Activated CD8-positive, alpha-beta memory T cell treated with anti-CD3 and anti-CD28 coated beads for 36 hours (primary cell): Measurements from ENCODE around the gene RHCE. TPM values are rescaled to one million over a fixed set of nuclear protein-coding genes. Genes with fewer than 3 reads are reported as not detected.
"Not testable (repeated sequence)": the region's sequence is repeated elsewhere in the genome, so short reads cannot be mapped to it uniquely, and the experiment has no call there.

Source experiments
- CTCF ChIA-PET: fragments of 350-600 bp; sonication (Branson Sonifier 250); formaldehyde crosslinking; loops from one replicate; lab custom pipeline; 2021; ENCODE audit warnings: antibody characterized with exemption; lab: Charles Lee
- POLR2A ChIA-PET: fragments of 350-600 bp; sonication (Branson Sonifier 250); formaldehyde crosslinking; loops from one replicate; lab custom pipeline; 2021; ENCODE audit warnings: antibody characterized with exemption; lab: Charles Lee
- total RNA-seq, 2 experiments: library from RNA; stranded (reverse); gene quantifications; one replicate each; pipeline ENCODE4 v1.2.3, GENCODE V29; 2021

The RHCE gene
- total RNA-seq, 2 experiments from 2014 or later, result 0.23 to 0.29 TPM

DNA sequence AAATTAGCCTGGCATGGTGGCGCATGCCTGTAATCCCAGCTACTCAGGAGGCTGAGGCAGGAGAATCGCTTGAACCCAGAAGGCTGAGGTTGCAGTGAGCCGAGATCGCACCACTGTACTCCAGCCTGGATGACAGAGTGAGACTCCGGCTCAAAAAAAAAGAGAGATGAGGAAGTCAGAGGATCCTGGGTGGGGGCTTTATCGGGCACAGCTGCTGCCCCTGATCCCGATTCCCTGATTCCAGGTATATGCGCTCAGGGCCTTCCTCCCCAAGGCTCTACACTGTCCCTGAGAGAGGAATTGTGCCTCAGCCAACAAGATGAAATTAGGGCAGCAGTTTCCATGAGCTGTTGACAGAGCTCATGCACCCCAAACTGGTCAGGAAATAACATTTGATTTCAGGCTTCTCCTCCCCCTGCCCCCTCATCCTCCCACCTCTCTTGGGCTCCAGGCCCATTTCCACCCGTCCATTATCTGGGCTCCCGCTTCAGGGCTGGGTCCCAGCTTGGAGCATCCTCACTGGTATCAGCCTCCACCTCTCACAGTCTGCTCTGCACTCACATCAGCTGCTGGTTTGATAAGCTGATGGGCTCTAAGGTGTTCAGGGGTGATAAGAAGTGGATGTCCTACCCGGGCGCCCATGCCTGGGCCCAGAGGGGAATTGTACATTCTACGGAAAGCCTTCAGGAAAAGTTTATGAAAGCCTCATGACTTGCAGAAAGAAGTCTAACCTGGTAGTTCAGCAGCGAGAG lies 7.6 kb downstream of the RHCE start:
- CTCF ChIA-PET, POLR2A ChIA-PET: not testable (repeated sequence)

DNA sequence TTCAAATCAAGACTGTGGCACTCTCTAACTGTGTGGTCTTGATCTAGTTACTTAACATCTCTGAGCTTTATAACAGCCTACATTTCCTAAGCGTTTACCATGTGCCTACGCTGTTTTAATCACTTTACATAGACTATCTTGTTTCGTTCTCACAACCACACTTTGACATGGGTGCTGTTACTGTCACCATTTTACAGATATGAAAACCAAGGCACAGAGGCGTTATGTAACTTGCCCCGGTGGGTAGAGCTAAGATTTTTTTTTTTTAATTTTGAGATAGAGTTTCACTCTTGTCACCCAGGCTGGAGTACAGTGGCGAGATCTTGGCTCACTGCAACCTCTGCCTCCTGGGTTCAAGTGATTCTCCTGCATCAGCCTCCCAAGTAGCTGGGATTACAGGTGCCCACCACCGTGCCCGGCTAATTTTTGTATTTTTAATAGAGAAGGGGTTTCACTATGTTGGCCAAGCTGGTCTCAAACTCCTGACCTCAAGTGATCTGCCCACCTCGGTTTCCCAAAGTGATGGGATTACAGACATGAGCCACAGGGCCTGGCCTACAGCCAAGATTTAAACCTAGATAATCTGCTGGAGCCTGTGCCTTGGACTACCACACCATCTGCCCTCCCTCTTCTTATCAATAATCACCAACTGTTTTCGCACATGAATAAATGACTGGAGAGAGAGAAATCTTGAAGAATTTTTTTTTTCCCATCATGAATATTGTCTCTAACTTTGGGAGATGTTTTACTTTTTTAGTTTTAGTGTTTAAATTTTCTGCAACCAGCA lies 10.8 kb downstream of the RHCE start:
- CTCF ChIA-PET, POLR2A ChIA-PET: not testable (repeated sequence)

DNA sequence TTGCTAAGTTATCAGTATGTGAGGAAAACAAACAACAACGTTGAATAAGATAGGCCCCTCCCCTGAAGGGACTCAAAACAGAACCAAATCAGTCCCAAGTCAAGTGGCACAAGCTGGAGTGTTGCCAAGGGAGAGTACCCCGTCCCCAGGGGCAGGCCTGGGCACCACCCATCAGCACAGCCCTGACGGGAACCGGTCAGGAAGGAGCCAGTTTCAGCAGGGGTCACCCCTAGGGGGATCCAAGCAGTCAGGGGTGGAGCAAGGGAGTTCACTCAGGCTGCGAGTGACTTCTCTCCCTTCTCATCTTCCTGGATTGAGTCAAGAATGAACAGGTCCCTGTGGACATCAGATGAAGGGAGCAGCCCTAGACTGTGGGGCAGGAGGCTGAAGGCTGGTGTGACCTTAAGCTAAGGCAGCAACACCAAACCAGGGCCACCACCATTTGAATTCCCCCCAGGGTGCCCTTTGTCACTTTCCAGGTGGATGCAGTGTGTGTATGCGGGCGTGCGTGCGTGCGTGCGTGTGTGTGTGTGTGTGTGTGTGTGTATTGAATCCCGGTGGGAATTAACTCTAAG lies 14.8 kb downstream of the RHCE start:
- CTCF ChIA-PET, POLR2A ChIA-PET: not testable (repeated sequence)

DNA sequence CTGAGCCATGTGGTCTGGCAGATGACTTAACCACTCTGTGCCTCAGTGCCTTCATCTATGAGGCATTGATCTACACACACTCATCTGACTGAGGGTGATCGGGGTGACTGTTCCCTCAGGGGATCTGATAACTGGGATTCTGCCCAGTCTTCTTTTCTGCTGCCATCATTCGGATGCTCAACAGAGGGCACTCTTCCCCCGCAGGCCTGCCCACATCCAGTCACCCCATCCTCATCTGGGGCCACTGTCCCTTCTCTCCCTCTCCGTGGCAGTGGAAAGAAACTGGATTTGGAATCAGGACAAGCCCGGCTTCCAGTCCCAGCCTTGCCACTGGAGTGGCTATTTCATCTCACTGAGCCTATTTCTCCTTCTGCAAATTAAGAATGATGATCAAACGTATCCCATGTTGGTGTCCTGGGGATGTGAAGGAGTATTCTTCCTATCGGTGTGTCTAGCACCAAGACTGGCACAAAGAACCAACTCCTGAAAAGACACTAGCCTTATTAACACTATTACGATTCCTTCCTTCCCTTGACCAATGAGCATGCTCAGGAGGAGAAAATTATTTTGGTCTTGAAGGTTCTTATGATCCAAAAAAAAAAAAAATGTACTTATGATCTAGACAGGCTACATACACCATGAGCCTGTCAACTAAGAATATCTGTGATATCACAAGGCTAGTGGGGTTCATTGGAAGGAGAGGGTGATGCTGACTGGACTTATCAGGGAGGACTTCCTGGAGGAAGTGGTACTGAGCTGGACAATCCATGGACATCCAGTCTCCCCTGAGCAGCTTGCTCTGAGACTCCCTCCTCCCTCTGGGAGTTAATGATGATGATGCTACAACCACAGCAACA lies 17.4 kb downstream of the RHCE start:
- CTCF ChIA-PET, result interaction anchor here (0.7 kb wide), 1 partner anchor 80 kb away, joined by 3 read pairs; no protein-coding TSS in a partner anchor
- POLR2A ChIA-PET, result not testable (repeated sequence)

DNA sequence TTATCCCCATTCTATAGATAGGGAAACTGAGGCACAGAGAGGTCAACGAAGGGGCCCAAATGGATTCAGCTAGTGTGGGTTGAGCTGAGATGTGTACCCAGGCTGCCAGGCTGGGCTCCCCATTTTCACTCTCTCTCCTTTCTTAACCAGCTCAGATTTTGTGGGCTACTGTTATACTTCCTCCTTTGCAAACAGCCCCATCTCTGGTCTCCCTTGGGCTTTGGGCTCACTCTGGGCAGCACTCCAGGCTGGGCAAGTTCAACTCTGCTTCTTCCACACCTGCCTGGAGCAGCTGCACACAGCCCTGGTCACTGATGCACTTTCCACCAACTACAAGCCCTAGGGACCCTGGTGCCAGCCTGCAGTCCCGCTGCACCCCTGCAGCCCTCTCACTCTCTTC lies 22.5 kb downstream of the RHCE start:
- POLR2A ChIA-PET, CTCF ChIA-PET: not testable (repeated sequence)

DNA sequence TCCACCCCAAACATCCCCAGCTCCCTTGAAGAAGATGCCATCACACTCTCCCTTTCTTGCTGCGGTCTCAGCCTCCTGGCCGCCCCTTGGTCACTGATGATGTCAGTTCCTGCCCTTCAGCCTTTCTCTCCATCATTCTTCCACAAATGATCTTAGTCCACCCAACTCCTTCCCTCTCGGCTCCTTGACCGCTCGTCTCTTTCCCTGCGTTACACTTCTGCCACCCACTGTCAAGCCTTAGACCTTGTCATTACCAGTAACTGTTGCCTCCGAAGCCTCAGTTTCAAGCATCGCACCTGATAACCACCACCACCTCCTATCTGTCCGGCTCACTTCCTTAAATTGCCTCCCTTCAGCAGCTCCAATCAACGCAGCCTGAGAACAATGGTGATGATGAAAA lies 23.1 kb downstream of the RHCE start:
- POLR2A ChIA-PET, result not testable (repeated sequence)
- CTCF ChIA-PET, result interaction anchor here (0.6 kb wide), 1 partner anchor 189 kb away, joined by 3 read pairs; no protein-coding TSS in a partner anchor

DNA sequence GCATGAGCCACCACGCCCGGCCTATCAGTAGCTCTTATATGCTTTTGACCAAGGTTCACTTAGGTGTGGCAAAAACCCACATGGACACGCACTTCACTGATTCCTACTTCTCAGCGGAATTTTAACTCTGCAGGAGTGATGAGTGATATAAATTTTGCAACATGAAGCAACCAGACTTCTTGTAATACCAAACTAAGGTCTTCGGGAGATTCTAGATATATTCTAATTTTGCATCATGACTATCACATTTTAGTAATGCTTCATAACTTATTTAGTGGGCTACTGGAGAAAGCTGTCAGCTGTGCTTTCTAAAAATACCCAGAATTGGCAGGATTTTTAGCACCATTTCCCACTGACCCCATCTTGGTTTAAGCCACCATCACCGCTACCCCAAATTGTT lies 27.8 kb downstream of the RHCE start:
- CTCF ChIA-PET, result no interaction called here
- POLR2A ChIA-PET, result no interaction called here

- CTCF ChIA-PET, POLR2A ChIA-PET: not testable (repeated sequence)
These were observed 30.9 kb downstream of the RHCE start for GRCh38 chr1:25389721-25390120.

- CTCF ChIA-PET, POLR2A ChIA-PET: not testable (repeated sequence)
These were observed 31.9 kb downstream of the RHCE start for GRCh38 chr1:25388691-25389090.

GRCh38 chr1:25387096-25387495 lies 33.5 kb downstream of the RHCE start:
- CTCF ChIA-PET, result not testable (repeated sequence)
- POLR2A ChIA-PET, result interaction anchor here (0.6 kb wide), 1 partner anchor 17 kb away, joined by 3 read pairs; no protein-coding TSS in a partner anchor

DNA sequence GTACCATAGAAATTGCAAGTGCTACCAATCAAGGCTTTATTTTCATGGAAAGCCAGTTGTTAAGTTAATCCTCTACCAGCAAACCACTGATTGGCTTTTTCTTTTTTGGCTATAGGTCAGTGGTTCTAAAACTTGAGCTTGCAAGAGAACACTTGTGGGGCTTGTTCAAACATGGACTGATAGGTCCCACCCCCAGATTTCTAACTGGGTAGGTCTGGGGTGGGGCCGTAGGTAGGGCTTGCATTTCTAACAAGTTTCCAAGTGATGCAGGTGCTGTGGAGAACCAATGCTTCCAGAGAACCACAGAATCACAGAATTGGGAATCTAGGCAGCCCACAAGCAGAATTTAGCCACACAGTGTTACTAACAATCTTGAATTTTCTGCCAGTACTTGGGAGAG lies 36.8 kb downstream of the RHCE start:
- POLR2A ChIA-PET, result not testable (repeated sequence)
- CTCF ChIA-PET, result interaction anchor here (0.5 kb wide), 1 partner anchor 149 kb away, joined by 3 read pairs; no protein-coding TSS in a partner anchor

GRCh38 chr1:25383090-25383489 lies 37.5 kb downstream of the RHCE start:
- POLR2A ChIA-PET, CTCF ChIA-PET: not testable (repeated sequence)

- POLR2A ChIA-PET, CTCF ChIA-PET: not testable (repeated sequence)
These were observed 38.1 kb downstream of the RHCE start for GRCh38 chr1:25382543-25382942.

GRCh38 chr1:25378367-25378766 lies 42.3 kb downstream of the RHCE start:
- CTCF ChIA-PET, POLR2A ChIA-PET: not testable (repeated sequence)

- CTCF ChIA-PET, POLR2A ChIA-PET: not testable (repeated sequence)
These were observed 48.9 kb downstream of the RHCE start for GRCh38 chr1:25371757-25372156.

GRCh38 chr1:25369691-25370271 lies 50.8 kb downstream of the RHCE start:
- POLR2A ChIA-PET, result not testable (repeated sequence)
- CTCF ChIA-PET, result interaction anchor here (0.6 kb wide), 1 partner anchor 1717 kb away, joined by 3 read pairs; no protein-coding TSS in a partner anchor

GRCh38 chr1:25369241-25369640 lies 51.4 kb downstream of the RHCE start:
- ChIA-PET POLR2A (no interaction called here), CTCF (no interaction called here)

DNA sequence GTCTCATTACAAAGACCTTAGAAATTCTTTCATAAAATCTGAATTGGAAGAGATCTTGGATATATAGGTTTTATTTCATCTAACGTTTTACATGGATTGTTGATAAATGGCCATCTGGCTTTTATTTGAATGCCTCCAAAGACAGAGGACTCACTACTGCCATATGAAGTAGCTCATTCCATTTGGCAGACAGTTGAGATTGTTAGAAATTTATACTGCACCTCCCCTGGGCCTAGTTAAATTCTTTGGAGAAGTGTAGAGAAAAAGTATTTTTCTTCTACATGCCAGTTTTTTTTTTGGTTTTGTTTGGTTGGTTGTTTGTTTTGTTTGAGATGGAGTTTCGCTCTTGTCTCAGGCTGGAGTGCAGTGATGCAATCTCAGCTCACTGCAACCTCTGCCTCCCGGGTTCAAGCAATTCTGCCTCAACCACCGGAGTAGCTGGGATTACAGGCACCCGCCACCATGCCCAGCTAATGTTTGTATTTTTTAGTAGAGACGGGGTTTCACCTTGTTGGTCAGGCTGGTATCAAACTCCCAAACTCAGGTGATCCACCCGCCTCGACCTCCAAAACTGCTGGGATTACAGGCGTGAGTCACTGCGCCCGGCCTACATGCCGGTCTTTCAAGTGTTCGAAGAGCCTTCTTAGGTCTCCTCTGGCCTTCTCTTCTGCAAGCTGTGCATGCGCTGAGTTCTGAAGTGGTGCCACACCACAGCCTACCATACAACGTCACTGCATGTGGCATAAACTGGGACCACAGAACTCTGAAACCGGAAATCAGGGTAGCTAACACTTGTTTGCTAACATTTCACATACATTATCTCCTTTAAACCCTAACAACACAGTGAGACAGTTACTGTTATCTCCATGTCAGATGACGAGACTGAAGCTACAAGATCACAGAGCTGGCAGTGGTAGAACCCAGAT lies 57.7 kb downstream of the RHCE start:
- POLR2A ChIA-PET, result not testable (repeated sequence)

More for the DNA sequence above, 57.7 kb downstream of the RHCE start:
- CTCF ChIA-PET, result not testable (repeated sequence)
